GM23338 (cell line): ENCODE data around the gene C1orf198.

Experiments
- CREB1 ChIP-seq: fragments of 250-450 bp; sonication (Bioruptor Pico); IDR thresholded peaks from 2 replicates; pipeline ENCODE4 v1.5.0; 2020; ENCODE audit warnings: low read depth, mild to moderate bottlenecking, moderate library complexity
- CTCF ChIP-seq, 2 experiments: fragments of 200-600 bp in 1 of 2; sonication (generic) in 1 of 2; conservative IDR thresholded peaks; 2 replicates each; pipeline versions ENCODE4 v1.5.1 to v1.6.1; 2016 to 2017; ENCODE audit warnings: antibody characterized with exemption in 2 of 2, low read depth in 2 of 2, mild to moderate bottlenecking in 2 of 2, moderate library complexity in 1 of 2
- EZH2 ChIP-seq: fragments of 200-600 bp; sonication (generic); IDR thresholded peaks from one replicate; pipeline ENCODE4 v1.8.0; 2017; ENCODE audit warnings: antibody characterized with exemption, mild to moderate bottlenecking, low read depth; ENCODE audit not compliant: unreplicated experiment
- EZH2phosphoT487 ChIP-seq: fragments of 200-600 bp; sonication (generic); IDR thresholded peaks from one replicate; pipeline ENCODE4 v1.8.1; 2018; ENCODE audit warnings: antibody characterized with exemption; ENCODE audit not compliant: unreplicated experiment
- JUNB ChIP-seq: IDR thresholded peaks from one replicate; pipeline ENCODE4 v1.6.1; 2016; ENCODE audit warnings: antibody characterized with exemption; ENCODE audit not compliant: unreplicated experiment
- POLR2AphosphoS5 ChIP-seq: IDR thresholded peaks from 2 replicates; pipeline ENCODE4 v1.6.1; 2016; ENCODE audit warnings: antibody characterized with exemption, low read depth
- STAT1 ChIP-seq: IDR thresholded peaks from one replicate; pipeline ENCODE4 v1.6.1; 2016; ENCODE audit warnings: antibody characterized with exemption; ENCODE audit not compliant: unreplicated experiment
- TF ChIP-seq, protein P1 (sequence below): IDR thresholded peaks from one replicate; pipeline ENCODE4 v1.6.1; 2018; ENCODE audit warnings: antibody characterized with exemption; ENCODE audit not compliant: unreplicated experiment

- TF ChIP-seq, protein P1, sequence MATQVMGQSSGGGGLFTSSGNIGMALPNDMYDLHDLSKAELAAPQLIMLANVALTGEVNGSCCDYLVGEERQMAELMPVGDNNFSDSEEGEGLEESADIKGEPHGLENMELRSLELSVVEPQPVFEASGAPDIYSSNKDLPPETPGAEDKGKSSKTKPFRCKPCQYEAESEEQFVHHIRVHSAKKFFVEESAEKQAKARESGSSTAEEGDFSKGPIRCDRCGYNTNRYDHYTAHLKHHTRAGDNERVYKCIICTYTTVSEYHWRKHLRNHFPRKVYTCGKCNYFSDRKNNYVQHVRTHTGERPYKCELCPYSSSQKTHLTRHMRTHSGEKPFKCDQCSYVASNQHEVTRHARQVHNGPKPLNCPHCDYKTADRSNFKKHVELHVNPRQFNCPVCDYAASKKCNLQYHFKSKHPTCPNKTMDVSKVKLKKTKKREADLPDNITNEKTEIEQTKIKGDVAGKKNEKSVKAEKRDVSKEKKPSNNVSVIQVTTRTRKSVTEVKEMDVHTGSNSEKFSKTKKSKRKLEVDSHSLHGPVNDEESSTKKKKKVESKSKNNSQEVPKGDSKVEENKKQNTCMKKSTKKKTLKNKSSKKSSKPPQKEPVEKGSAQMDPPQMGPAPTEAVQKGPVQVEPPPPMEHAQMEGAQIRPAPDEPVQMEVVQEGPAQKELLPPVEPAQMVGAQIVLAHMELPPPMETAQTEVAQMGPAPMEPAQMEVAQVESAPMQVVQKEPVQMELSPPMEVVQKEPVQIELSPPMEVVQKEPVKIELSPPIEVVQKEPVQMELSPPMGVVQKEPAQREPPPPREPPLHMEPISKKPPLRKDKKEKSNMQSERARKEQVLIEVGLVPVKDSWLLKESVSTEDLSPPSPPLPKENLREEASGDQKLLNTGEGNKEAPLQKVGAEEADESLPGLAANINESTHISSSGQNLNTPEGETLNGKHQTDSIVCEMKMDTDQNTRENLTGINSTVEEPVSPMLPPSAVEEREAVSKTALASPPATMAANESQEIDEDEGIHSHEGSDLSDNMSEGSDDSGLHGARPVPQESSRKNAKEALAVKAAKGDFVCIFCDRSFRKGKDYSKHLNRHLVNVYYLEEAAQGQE, result no peak
- TF ChIP-seq CTCF (conservative IDR thresholded peaks at IDR 0.05; ENCODE audit: low read depth in 2 of 2), result no peak
- TF ChIP-seq POLR2AphosphoS5, result no peak
- TF ChIP-seq EZH2, result no peak
- TF ChIP-seq CREB1 (CRISPR knock-in tag), result no peak
- no peak for TF ChIP-seq EZH2phosphoT487
- TF ChIP-seq JUNB, result no peak
- no peak for TF ChIP-seq STAT1
These were observed 78.3 kb downstream of the C1orf198 start for GRCh38 chr1:230790026-230790425.
